IMR-90 (cell line): Measurements from ENCODE around the gene COQ8A. TPM values are rescaled to one million over a fixed set of nuclear protein-coding genes. Genes with fewer than 3 reads are reported as not detected.

Source experiments
- ATAC-seq: fragments of 200-7000 bp; cut with Tn5 transposase; 2 replicates; pipeline ENCODE4 v1.9.1; 2020; ENCODE audit warnings: low read depth, mild to moderate bottlenecking, moderate library complexity
- BruUV-seq: library from RNA; stranded (reverse); fragments of 400-500 nt; replicated peaks from 2 replicates; lab custom pipeline; 2021; lab: Mats Ljungman, UMichigan
- CTCF ChIA-PET: fragments of 300-600 bp; formaldehyde crosslinking; extraction: SDS; loops from one replicate; lab custom pipeline; 2021; ENCODE audit warnings: antibody characterized with exemption; lab: Yijun Ruan, JAX
- POLR2A ChIA-PET: fragments of 300-600 bp; sonication (Branson Sonifier 250); formaldehyde crosslinking; loops from one replicate; lab custom pipeline; 2022; ENCODE audit warnings: antibody characterized with exemption; ENCODE audit not compliant: unreplicated experiment; lab: Charles Lee
- DNase-seq: peaks from one replicate; pipeline ENCODE4 v3.0.0; 2013
- H2AFZ ChIP-seq: replicated peaks from 2 replicates; pipeline ENCODE3; 2013; ENCODE audit warnings: low read length, mild to moderate bottlenecking; ENCODE audit not compliant: poor library complexity
- H2AK5ac ChIP-seq: 2 replicates; pipeline ENCODE4 v1.6.1; 2013; ENCODE audit warnings: low read depth, low read length, inconsistent platforms
- H2AK9ac ChIP-seq: replicated peaks from 2 replicates; pipeline ENCODE3; 2013; ENCODE audit warnings: mild to moderate bottlenecking, low read depth, low read length, moderate library complexity; ENCODE audit not compliant: poor library complexity
- H2BK120ac ChIP-seq: 2 replicates; pipeline ENCODE4 v1.6.1; 2013; ENCODE audit warnings: low read depth, low read length, inconsistent platforms
- H2BK15ac ChIP-seq: 3 replicates; pipeline ENCODE4 v1.6.1; 2013; ENCODE audit warnings: low read depth, low read length, inconsistent platforms
- H2BK20ac ChIP-seq: 2 replicates; pipeline ENCODE4 v1.6.1; 2013; ENCODE audit warnings: low read depth, mild to moderate bottlenecking, inconsistent platforms, low read length, moderate library complexity
- H2BK5ac ChIP-seq: 2 replicates; pipeline ENCODE4 v1.6.1; 2013; ENCODE audit warnings: mild to moderate bottlenecking, low read depth, low read length, inconsistent platforms; ENCODE audit not compliant: poor library complexity, severe bottlenecking
- H3K14ac ChIP-seq: replicated peaks from 2 replicates; pipeline ENCODE4 v1.6.1; 2013; ENCODE audit warnings: low read depth, low read length, inconsistent platforms
- H3K18ac ChIP-seq: 2 replicates; pipeline ENCODE4 v1.6.1; 2013; ENCODE audit warnings: low read depth, low read length, control low read depth
- H3K23ac ChIP-seq: 2 replicates; pipeline ENCODE4 v1.6.1; 2013; ENCODE audit warnings: low read depth, low read length, inconsistent platforms
- H3K27ac ChIP-seq: 2 replicates; pipeline ENCODE4 v1.5.1; 2013; ENCODE audit warnings: mild to moderate bottlenecking, control low read depth, low read length; ENCODE audit not compliant: insufficient read depth
- H3K27me3 ChIP-seq: 2 replicates; pipeline ENCODE4 v1.6.1; 2013; ENCODE audit warnings: low read length; ENCODE audit not compliant: control insufficient read depth, insufficient read depth
- H3K36me3 ChIP-seq: 2 replicates; pipeline ENCODE4 v1.6.1; 2013; ENCODE audit warnings: low read length, mixed read lengths; ENCODE audit not compliant: control insufficient read depth, insufficient read depth
- H3K4ac ChIP-seq: 2 replicates; pipeline ENCODE4 v1.6.1; 2013; ENCODE audit warnings: low read depth, low read length, inconsistent platforms
- H3K4me1 ChIP-seq: 2 replicates; pipeline ENCODE4 v1.6.1; 2013; ENCODE audit warnings: low read length, mixed read lengths; ENCODE audit not compliant: control insufficient read depth, insufficient read depth
- H3K4me2 ChIP-seq: 2 replicates; pipeline ENCODE4 v1.6.1; 2013; ENCODE audit warnings: low read depth, mild to moderate bottlenecking, control low read depth, low read length, moderate library complexity
- H3K4me3 ChIP-seq: 2 replicates; pipeline ENCODE4 v1.5.1; 2013; ENCODE audit warnings: low read depth, mild to moderate bottlenecking, control low read depth, low read length, moderate library complexity; ENCODE audit not compliant: insufficient read depth
- H3K56ac ChIP-seq: 2 replicates; pipeline ENCODE4 v1.6.1; 2013; ENCODE audit warnings: low read length, inconsistent platforms; ENCODE audit not compliant: insufficient read depth; ENCODE audit errors: extremely low read depth
- H3K79me1 ChIP-seq, 2 experiments: 2 replicates each; pipeline ENCODE4 v1.6.1; 2013; ENCODE audit warnings: low read length in 2 of 2, inconsistent platforms in 1 of 2, low read depth in 1 of 2
- H3K9ac ChIP-seq: 2 replicates; pipeline ENCODE4 v1.6.1; 2013; ENCODE audit warnings: low read depth, low read length, control low read depth
- H3K9me1 ChIP-seq: 2 replicates; pipeline ENCODE4 v1.6.1; 2013; ENCODE audit warnings: low read length, inconsistent platforms; ENCODE audit not compliant: insufficient read depth
- H3K9me3 ChIP-seq: 2 replicates; pipeline ENCODE4 v1.6.1; 2013; ENCODE audit warnings: low read length; ENCODE audit not compliant: control insufficient read depth, insufficient read depth
- H4K20me1 ChIP-seq: 2 replicates; pipeline ENCODE4 v1.6.1; 2013; ENCODE audit warnings: low read length, inconsistent platforms; ENCODE audit not compliant: insufficient read depth
- H4K5ac ChIP-seq: 2 replicates; pipeline ENCODE4 v1.6.1; 2013; ENCODE audit warnings: mild to moderate bottlenecking, low read depth, low read length, control low read depth
- H4K8ac ChIP-seq, 2 experiments: 2 replicates each; pipeline ENCODE4 v1.6.1; 2013; ENCODE audit warnings: low read depth in 2 of 2, low read length in 2 of 2, control low read depth in 1 of 2, inconsistent platforms in 1 of 2
- H4K91ac ChIP-seq: 2 replicates; pipeline ENCODE4 v1.6.1; 2013; ENCODE audit warnings: low read depth, low read length, inconsistent platforms; ENCODE audit not compliant: insufficient read depth
- FOS ChIP-seq: fragments of 150-350 bp; IDR thresholded peaks from 2 replicates; pipeline ENCODE4 v1.6.1; 2016; ENCODE audit warnings: low read depth, low read length
- WGBS, 2 experiments: methylation state at CpG; one replicate each; pipeline versions ENCODE4 v1.1.5 to v1.1.7; 2013; ENCODE audit warnings: missing lambda C conversion rate in 2 of 2; ENCODE audit not compliant: insufficient read length in 1 of 2; ENCODE audit errors: extremely low coverage in 2 of 2; 5-methylcytosine and 5-hydroxymethylcytosine counted together
- dilution Hi-C: fragments of 300-500 bp; cut with HindIII; formaldehyde crosslinking; loops from one replicate; pipeline ENCODE4 v1.14.3; 2018; ENCODE audit warnings: low sequenced_read_pairs; ENCODE audit not compliant: unreplicated experiment
- in situ Hi-C: fragments of 300-500 bp; cut with MboI; formaldehyde crosslinking; loops from 3 replicates; pipeline ENCODE4 v1.14.3; 2019; ENCODE audit warnings: low sequenced_read_pairs, inconsistent platforms, mixed read lengths
- intact Hi-C: fragments of 100-400 bp; cut with micrococcal nuclease; formaldehyde crosslinking; loops from 2 replicates; pipeline ENCODE4 v1.10.0; 2022
- polyA plus RNA-seq, 3 experiments: library from polyadenylated mRNA; depleted of rRNA; stranded (reverse); fragments of >200 nt; gene quantifications; 2 replicates each; pipeline ENCODE4 v1.2.3, GENCODE V29; 2012; ENCODE audit warnings: low replicate concordance in 1 of 3
- total RNA-seq: library from RNA; depleted of rRNA; stranded (reverse); fragments of >200 nt; gene quantifications from 2 replicates; pipeline ENCODE4 v1.2.3, GENCODE V29; 2012

Gene COQ8A
- total and polyA plus RNA-seq, 2 of the 4 experiments (the other 2 are of a cell fraction): 3.8 to 6.1 TPM

- Histone ChIP-seq H4K8ac (no peak overlapping the region), H4K91ac (no peak overlapping the region), H4K20me1 (no peaks in the 10 kb centered on the region), H3K23ac (no peak overlapping the region), H2AK5ac (no peak overlapping the region), H3K4ac (no peak overlapping the region), H3K4me2 (no peak overlapping the region), H3K56ac (no peak overlapping the region), H3K9ac (no peak overlapping the region), H3K4me1 (no peaks in the 10 kb centered on the region), H2BK15ac (no peak overlapping the region), H3K79me1 (no peaks in the 10 kb centered on the region), H2BK120ac (no peak overlapping the region), H2AK9ac (no peak overlapping the region), H3K14ac (no peak overlapping the region), H2BK5ac (no peak overlapping the region), H3K9me3 (no peaks in the 10 kb centered on the region), H3K27ac (no peak overlapping the region), H3K27me3 (no peaks in the 10 kb centered on the region), H2AFZ (no peak overlapping the region), H3K36me3 (no peaks in the 10 kb centered on the region), H3K4me3 (no peak overlapping the region), H3K9me1 (no peaks in the 10 kb centered on the region), H4K5ac (no peak overlapping the region), H3K18ac (no peak overlapping the region), H2BK20ac (no peak overlapping the region)
- no peak for DNase-seq
- intact Hi-C loops (loop anchor here (2.0 to 10.0 kb wide), 2 partner anchors 399 to 521 kb away; partner anchors contain the start of gene CDC42BPA), in situ Hi-C loops (no loop called here), dilution Hi-C loops (no loop called here)
- WGBS, 2 experiments: 50% methylated on average over 2 of the region's 3 CpGs; no CpG with 5 or more reads in 1 of the 2 experiments
- CTCF ChIA-PET: no interaction called here
- TF ChIP-seq FOS: no peak
- no peak for ATAC-seq
- POLR2A ChIA-PET: no interaction called here
- no TSS peak for BruUV-seq
Observed at GRCh38 chr1:226915672-226915995, 24.5 kb upstream of the COQ8A start.
